ENCODE data around the gene TNFRSF11A.

TNFRSF11A gene

GRCh38 chr18:62345909-62346308 is 20.8 kb downstream of the TNFRSF11A start:
- no peak for DNase-seq

DNA sequence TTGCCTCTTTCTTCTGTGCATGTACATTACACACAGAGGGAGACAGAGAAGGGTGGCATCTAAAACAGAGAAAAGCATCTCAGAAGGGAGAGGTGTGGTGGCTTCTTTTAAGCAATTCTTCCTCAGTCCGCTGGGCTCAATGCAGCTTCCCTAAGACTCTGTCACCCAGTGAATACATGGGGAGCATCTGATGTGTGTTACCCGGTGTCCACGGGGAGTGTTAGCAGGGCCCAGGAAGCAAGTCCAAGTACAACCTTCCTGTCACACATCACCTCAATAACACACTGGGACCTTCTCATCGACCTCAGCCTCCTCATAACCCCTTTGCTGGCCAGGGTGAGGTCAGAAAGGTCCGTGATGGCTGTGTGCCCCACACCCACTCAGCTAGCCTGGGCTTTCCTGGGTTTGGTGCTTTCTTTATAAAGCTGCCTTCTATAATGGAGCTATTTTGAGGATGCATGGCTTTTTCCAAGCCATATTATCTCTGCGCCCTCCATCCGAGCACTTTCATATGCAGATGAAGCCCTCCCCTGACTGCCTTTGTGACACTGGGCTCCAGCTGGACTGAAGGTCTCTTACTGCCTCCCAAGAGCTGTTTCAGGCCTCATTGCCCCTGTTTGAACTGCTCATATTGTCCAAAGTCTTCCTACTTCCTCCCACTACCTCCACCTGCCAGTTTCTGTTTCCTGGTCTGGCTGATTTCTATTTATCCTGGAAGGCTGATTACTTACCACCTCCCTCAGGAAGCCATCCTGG is 21.4 kb downstream of the TNFRSF11A start:
- no peak for DNase-seq

DNA sequence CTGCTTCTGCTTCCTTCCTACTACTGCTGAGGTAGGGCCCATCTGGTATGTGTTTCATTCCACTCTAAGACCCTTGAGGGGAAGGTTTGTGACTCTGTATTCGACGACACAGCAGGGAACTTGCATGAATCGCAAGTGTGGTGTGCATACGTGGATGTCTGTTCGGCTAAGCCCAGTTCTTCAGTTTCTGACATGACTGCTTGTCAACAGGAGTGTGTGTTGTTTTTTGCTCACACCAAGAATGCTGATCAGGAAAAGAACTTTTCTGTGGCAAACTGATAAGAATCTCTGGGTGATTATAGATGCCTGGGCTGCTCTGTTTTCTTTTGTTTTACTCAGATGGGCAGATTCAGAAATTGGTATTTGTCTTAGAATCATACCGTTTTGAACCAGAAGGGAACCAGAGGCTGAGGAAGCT is 22.0 kb downstream of the TNFRSF11A start:
- peak; percentile 62 for DNase-seq

GRCh38 chr18:62348474-62348873 is 23.4 kb downstream of the TNFRSF11A start:
- DNase-seq, result no peak

DNA sequence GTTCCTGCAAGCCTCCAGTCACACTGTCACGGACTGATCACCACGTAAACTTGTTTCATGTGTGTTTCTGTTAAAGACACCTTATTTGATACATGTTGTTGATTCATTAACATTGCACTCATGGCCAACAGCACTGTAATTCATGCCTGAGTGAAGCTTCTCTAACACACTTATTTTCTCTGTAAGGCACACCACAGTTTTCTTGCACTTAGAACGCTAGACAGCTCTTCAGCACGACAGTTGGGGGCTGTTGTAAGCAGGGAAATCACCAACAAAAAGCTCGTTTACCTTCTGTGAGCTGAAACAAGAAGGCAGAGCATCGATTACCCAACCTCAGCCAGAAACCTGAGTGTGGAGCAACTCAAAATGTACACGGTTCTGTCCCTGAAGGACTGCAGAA is 28.1 kb downstream of the TNFRSF11A start:
- DNase-seq, result no peak

DNA sequence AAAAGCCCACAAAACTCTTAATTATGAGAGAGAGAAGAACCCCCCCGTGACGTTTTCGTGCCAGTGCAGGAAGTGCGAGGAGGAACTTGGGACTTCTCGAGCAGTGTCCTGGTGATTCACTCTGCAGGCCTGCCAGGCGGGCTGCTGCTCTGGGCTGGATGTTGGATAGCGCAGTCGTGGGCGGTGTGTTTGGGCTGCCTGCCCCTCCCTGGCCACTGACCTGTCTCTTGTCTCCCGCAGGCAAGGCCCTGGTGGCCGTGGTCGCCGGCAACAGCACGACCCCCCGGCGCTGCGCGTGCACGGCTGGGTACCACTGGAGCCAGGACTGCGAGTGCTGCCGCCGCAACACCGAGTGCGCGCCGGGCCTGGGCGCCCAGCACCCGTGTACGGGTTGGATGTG is 29.0 kb downstream of the TNFRSF11A start:
- DNase-seq, result no peak

DNA sequence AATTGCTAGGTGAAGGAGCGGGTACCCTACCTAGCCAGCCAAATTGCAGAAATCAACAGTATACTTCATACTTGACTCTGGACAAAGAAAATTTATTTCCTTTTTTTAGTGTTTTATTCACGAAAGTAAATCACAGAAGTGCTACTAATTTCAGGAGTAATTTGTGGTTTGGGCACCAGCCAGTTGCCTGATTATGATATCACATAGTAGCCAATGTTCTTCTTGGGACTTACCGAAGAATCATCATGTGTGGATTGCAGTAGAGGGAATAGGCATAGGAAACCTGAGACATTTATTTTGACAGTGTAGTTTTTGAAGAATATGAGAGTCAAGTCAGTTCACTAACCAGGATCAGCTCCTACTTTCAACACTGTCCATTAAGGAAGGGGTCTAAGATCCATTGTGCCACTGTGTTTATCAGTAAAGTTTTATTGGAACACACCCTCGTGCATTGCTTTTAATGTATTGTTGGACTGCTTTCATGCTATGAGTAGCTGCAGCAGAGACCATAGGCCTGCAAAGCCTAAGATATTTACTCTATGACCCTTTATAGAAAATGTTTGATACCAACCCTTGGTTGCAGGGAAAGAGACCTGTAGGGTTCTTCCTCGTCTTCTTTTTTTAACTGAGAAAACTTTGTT is 32.1 kb downstream of the TNFRSF11A start:
- DNase-seq, result peak; percentile 39

- DNase-seq, result no peak
These were observed 35.7 kb downstream of the TNFRSF11A start for GRCh38 chr18:62360805-62361204.

GRCh38 chr18:62361288-62361687 is 36.2 kb downstream of the TNFRSF11A start:
- DNase-seq, result no peak

DNA sequence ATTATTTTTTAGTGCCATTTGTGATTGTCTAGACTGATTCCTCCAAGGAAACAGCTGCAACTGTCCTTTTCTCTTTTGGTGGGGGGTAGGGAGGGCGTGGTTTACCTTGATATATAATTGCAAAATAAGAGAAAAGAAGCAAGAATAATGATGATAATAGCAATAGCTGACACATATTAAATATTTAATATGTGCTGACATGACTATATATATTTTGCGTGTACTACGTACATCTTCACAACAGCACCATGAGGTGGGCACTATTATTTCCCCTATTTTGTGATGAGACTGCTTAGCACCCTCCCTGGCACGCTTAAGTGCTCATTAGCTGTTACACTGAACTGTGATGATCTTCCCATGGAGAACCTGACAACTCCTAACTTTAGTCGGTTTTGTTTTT is 39.4 kb downstream of the TNFRSF11A start:
- no peak for DNase-seq

DNA sequence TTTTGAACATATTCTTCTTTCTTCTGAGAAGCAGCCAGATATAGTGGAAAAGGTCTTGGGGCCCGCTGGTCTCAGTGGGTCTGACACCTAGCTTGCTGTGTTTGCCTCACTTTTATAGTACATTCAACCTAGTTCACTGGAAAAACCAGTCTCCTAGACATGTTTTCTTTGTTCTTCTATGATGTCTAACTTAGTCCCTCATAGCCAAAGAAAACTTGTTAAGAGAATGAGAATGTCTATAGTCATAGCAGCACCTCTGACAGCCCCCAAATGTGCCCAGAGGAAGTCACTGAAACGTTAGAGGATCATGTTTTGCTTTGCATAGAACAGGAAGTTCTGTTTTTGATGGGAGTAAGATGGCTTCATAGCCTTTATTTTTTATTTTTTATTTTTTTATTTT is 40.3 kb downstream of the TNFRSF11A start:
- DNase-seq, result peak; percentile 58

DNA sequence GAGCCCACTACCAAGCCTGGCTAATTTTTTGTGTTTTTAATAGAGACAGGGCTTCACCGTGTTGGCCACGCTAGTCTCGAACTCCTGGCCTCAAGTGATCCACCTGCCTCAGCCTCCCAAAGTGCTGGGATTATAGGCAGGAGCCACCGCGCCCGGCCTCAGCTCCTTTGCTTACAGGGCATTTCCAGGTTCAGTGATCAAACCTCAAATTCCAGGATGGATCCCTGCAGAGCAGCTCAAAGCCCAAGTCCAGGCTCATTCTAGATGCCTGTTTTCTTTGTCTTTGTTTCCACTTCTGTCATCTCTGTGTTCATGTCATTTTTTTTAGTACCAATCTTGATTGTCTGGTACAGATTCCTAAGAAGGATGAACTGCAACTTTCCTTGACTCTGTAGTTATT is 41.9 kb downstream of the TNFRSF11A start:
- DNase-seq, result no peak

GRCh38 chr18:62368100-62368499 is 43.0 kb downstream of the TNFRSF11A start:
- DNase-seq, result peak; percentile 79

- DNase-seq, result no peak
These were observed 44.1 kb downstream of the TNFRSF11A start for GRCh38 chr18:62369129-62369644.

GRCh38 chr18:62370366-62370765 is 45.3 kb downstream of the TNFRSF11A start:
- peak; percentile 22 for DNase-seq

DNA sequence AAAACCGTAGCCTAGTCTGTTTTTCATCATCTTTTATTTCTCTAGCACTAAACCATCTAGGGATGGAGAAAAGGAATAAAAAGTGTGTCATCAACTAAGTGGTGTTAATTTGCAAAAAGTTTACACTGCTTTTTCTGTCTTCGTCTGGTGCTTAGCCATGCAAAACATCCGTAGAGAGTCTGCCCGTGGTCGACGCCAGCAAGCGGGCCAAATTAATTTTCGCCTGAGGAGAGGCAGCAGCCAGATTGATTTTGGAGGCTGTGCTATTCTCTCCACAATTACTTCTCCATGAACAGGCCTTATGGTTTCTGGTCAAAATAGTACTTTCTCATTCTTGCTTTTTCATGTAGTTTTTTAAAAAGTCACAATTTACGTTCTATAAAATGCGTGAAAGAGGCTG is 46.3 kb downstream of the TNFRSF11A start:
- DNase-seq, result no peak

GRCh38 chr18:62372156-62372555 is 47.0 kb downstream of the TNFRSF11A start:
- no peak for DNase-seq

DNA sequence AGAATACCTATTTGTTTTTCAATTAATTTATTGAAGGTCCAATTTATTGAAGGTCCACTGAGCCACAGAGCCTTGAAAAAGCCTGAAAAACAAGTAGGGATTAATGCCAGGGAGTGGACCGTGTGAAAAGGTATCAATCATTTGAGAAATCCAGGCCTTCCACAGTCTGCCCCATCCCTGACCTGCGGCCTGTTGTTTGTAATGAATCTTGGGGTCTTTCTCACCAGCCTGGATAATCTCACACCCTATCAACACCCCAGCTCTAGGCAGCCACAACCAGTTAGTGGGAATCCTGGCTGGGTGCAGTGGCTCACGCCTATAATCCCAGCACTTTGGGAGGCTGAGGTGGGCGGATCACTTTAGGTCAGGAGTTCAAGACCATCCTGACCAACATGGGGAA is 47.8 kb downstream of the TNFRSF11A start:
- no peak for DNase-seq

GRCh38 chr18:62374410-62374965 is 49.4 kb downstream of the TNFRSF11A start:
- no peak for DNase-seq

GRCh38 chr18:62377131-62377807 is 52.2 kb downstream of the TNFRSF11A start:
- no peak for DNase-seq

- peak; percentile 47 for DNase-seq
These were observed 53.9 kb downstream of the TNFRSF11A start for GRCh38 chr18:62379051-62379450.

DNA sequence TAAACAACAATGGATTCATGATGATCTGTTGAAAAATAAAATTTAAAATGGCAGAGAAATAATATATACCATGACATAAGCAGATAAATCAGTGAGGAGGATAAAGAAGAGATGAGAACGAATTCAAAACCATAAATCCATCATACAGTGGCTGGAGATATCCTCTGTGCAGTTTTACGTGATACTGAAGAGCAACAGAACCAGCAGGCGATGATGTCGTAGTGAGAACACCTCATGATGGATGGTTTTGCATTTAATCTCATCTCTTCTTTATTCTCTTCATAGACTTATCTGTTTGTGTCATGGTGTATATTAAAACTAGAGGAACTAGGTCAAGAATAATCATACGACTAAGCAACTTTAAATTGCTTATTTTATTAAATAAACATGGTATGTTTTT is 56.3 kb downstream of the TNFRSF11A start:
- DNase-seq, result no peak

- no peak for DNase-seq
These were observed 59.0 kb downstream of the TNFRSF11A start for GRCh38 chr18:62384068-62384467.

All from activated CD4-positive, alpha-beta T cell treated with anti-CD3 and anti-CD28 coated beads, Interleukin-10, Interleukin-2, amounts not matched to agents 100 ng/mL and 50 ng/mL, durations not matched to agents 16 hours and 8 hours (primary cell).